Stimulated activated CD4-positive, alpha-beta T cell treated with anti-CD3 and anti-CD28 coated beads, Interleukin-15, amount 100 ng/mL, for 1 hour (primary cell): ENCODE data around the gene SPEM3.
"Not testable (repeated sequence)": the region's sequence is repeated elsewhere in the genome, so short reads cannot be mapped to it uniquely, and the experiment has no call there.

Source experiments
- DNase-seq, 2 donors: peaks; one replicate each; pipeline ENCODE4 v3.0.0-alpha.2; 2020; ENCODE audit warnings: low read depth in 1 of 2, low spot score in 1 of 2

The SPEM3 gene

GRCh38 chr17:7468804-7469389, 40.2 kb downstream of the SPEM3 start:
- no peak for DNase-seq

GRCh38 chr17:7469843-7470242, 41.2 kb downstream of the SPEM3 start:
- not testable (repeated sequence) for DNase-seq

- DNase-seq, result not testable (repeated sequence)
These were observed 41.9 kb downstream of the SPEM3 start for GRCh38 chr17:7470457-7470973.

- no peak for DNase-seq
These were observed 43.1 kb downstream of the SPEM3 start for GRCh38 chr17:7471729-7472128.

DNA sequence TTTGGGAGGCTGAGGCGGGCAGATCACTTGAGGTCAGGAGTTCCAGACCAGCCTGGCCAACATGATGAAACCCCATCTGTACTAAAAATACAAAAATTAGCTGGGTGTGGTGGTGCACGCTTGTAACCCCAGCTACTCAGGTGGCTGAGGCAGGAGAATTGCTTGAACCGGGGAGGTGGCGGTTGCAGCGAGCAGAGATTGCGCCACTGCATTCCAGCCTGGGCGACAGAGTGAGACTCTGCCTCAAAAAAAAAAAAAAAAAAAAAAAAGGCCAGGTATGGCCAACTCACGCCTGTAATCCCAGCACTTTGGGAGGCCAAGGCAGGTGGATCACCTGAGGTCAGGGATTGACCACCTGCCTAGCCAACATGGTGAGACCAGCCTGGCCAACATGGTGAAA, 46.1 kb downstream of the SPEM3 start:
- DNase-seq, result not testable (repeated sequence)

DNA sequence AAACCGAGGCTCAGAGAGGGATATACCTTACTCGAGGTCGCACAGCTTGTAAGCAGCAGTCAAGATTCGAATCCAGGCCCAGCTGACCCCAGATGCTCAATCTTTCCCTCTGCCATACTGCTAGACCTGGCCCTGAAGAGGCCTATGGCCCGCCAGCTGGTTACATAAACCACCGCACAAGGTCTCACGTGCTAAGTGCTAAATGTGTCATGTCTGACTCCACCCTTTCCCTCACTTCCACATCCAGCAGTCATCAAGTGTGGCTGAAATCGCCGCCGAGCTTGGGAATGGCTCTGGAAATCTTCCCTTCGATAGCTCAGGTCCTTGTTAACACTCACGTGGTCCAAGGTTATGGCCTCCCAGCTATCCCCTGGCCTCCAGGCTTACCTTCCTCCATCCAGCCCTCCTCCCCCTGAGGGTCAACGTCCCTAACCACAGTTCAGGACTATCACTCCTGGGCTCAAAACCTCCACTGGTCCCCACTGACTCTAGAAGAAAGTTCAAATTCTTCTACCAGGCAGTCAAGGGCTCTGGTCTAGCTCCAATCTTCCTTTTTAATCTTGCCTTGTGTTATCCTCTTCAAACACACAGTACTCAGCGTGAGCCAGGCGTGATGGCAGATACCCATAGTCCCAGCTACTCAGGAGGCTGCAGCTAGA, 47.2 kb downstream of the SPEM3 start:
- DNase-seq, result no peak

- no peak for DNase-seq
These were observed 47.8 kb downstream of the SPEM3 start for GRCh38 chr17:7476494-7476893.

GRCh38 chr17:7476951-7477350, 48.3 kb downstream of the SPEM3 start:
- no peak for DNase-seq

DNA sequence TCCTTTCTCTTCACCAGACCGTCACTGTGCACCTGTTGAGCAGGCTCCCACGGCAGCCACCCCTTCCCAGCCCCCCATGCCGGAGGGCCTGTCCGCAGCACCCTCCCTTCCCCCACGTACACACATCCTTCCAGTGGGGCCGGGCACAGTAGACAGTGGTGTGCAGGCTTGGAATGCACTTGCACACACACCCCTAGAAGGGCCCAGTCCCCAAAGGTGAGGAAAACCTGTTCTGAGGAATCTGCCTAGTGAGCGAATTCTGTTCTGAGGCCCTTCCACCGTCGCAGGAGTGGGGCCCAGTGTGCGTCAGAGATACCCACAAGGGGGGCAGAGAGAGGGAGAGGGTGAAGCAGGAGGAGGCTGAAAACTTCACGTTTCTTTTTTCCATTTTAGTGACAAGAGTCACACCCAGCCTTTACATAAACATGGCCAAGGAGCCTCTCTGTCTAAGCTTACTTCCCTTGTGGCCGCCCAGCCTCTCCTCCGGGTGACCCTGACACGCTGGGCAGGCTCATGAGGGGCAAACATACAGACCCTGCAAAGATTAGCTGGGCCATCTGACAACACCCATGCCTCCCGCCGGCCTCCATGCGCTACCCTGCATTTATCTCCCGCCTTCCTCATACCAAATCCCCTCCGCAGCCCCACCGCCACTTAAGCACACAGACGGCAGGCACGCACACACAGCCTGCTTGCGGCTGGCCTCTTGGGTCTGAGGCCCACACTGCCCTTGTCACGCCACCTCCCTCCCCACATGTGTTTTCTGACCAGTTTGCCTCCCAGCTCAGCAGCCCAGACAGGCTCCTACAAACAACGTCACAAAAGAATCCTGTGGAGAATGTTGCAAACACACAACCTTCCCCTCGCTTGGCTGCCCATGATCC, 49.0 kb downstream of the SPEM3 start:
- no peak for DNase-seq

GRCh38 chr17:7478276-7479212, 49.9 kb downstream of the SPEM3 start:
- DNase-seq, result peak; percentile 36 to 37

- peak; percentile 56 to 58 for DNase-seq
These were observed 50.8 kb downstream of the SPEM3 start, which contains the start of gene ZBTB4 for GRCh38 chr17:7479213-7480088. Gene ZBTB4, minus strand, starts transcription at chr17:7479631. Its CDS starts 12,830 bp downstream, at chr17:7466801.

- DNase-seq, result no peak
These were observed 51.4 kb downstream of the SPEM3 start for GRCh38 chr17:7480089-7480384.

DNA sequence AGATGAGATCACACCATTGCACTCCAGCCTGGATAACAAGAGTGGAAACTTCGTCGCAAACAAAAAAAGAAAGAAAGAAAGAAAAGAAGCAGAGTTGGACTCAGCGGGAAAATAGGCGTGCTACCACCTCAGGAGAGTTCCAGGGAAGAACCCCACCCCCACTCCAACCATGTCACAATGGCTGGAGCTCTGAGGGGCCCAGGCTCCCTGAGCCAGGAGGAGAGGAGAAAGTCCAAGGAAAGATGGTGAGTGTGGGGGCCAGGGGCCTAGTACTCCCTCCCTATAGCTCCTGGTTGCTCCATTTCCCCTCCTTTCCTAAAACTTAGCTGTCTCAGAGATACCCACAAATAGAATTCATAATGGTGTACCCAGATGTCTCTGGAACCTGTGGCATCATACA, 52.6 kb downstream of the SPEM3 start, which contains the start of gene SLC35G6:
SLC35G6 (plus strand) TSS at position 172 of the 400 bp plus-strand sequence; CDS start at position 243, 71 bp downstream.
- DNase-seq, result not testable (repeated sequence)

GRCh38 chr17:7481842-7482741, 53.4 kb downstream of the SPEM3 start:
- not testable (repeated sequence) for DNase-seq
